Measurements from ENCODE around the gene DNAJC6.

DNAJC6 gene

DNA sequence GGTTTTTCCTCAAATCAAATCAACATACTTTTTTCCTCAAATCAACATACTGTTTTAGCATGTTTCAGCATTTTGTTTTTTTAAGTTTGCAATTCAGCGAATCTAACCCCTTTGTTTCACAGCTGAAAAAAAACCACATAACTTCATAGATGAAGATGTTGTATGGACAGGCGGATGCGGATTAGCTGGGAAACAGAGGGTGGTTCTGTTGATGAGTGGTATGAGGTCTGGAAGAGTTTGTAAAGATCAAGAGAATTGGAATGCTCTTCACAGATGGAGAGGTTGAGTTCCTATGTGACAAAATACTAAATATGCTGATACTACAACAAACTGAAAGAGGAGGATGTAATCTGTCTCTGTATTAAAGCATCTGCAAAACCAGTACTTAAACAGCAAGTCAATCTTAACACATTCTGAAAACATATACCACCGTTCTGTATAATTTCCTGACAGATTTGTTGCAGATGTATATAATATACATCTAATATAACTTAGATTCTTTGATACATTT, 100.5 kb downstream of the DNAJC6 start:
- TF ChIP-seq EZH2phosphoT487 (IDR thresholded peaks at IDR 0.05; ENCODE audit: borderline replicate concordance), result no peak
- TF ChIP-seq, protein P1, sequence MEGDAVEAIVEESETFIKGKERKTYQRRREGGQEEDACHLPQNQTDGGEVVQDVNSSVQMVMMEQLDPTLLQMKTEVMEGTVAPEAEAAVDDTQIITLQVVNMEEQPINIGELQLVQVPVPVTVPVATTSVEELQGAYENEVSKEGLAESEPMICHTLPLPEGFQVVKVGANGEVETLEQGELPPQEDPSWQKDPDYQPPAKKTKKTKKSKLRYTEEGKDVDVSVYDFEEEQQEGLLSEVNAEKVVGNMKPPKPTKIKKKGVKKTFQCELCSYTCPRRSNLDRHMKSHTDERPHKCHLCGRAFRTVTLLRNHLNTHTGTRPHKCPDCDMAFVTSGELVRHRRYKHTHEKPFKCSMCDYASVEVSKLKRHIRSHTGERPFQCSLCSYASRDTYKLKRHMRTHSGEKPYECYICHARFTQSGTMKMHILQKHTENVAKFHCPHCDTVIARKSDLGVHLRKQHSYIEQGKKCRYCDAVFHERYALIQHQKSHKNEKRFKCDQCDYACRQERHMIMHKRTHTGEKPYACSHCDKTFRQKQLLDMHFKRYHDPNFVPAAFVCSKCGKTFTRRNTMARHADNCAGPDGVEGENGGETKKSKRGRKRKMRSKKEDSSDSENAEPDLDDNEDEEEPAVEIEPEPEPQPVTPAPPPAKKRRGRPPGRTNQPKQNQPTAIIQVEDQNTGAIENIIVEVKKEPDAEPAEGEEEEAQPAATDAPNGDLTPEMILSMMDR (conservative IDR thresholded peaks at IDR 0.05; ENCODE audit: low read length), result no peak
- H3F3A ChIP-seq (ENCODE audit: low read depth), result no peaks in the 10 kb centered on the region
- no peaks in the 10 kb centered on the region for H3K9me3 ChIP-seq (ENCODE audit: insufficient read depth, low read depth, low read length)
- H2AFZ ChIP-seq (ENCODE audit: low read length), result no peak overlapping the region
- H3K79me2 ChIP-seq (ENCODE audit: insufficient read depth, low read length), result no peaks in the 10 kb centered on the region
- H3K9ac ChIP-seq (ENCODE audit: low read depth, low read length, poor library complexity, severe bottlenecking), result no peak overlapping the region
- H3K4me1 ChIP-seq (ENCODE audit: insufficient read depth, low read length, poor library complexity, severe bottlenecking), result no peaks in the 10 kb centered on the region
- no peaks in the 10 kb centered on the region for H3K9me2 ChIP-seq (replicated peaks; ENCODE audit: low read depth, low read length)
- no peak overlapping the region for H3K4me2 ChIP-seq (ENCODE audit: low read depth, low read length, poor library complexity, severe bottlenecking)
- H4K20me1 ChIP-seq (ENCODE audit: insufficient read depth, low read length, poor library complexity, severe bottlenecking), result no peaks in the 10 kb centered on the region
- H3K36me3 ChIP-seq (ENCODE audit: insufficient read depth, low read length), result peaks cover 22% of the 10 kb centered on the region; the same call in 1 of the 2 replicates
- H3K4me3 ChIP-seq (ENCODE audit: low read length, poor library complexity, severe bottlenecking), result no peak overlapping the region
- H3K27me3 ChIP-seq (ENCODE audit: insufficient read depth, low read length, poor library complexity, severe bottlenecking), result no peaks in the 10 kb centered on the region

DNA sequence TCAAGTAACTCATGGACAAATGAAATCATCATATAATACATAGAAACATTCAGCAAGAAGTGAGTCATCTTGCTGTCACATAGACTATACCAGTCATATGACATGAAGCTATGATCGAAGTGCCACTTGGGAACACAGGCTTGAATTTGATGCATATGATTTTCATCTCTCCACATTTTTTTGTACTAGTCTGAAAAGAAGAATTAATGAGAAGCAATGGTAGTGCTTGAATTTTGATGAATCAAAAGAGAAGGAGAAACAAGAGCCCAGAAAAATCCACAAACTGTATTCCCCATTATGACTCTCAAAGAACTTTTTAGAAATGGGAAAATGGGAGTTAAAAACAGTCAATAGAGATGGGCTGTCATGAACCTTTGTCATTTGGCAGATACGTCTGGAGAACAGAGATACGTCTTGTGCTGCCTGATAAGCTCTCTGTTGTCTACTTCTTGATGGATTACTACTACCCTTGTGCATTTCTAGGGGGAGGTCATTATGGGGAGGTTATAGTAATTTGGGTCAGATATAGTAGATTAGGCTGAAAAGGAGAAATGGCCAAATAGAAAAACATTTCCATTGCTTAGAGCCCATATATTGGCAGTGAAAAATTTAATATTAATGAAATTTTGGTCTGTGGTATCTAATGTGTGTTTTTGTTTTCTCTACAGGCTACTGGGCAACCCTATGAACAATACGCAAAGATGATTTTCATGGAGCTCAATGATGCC, 103.1 kb downstream of the DNAJC6 start:
- H3K4me3 ChIP-seq (ENCODE audit: low read length, poor library complexity, severe bottlenecking), result no peak overlapping the region
- no peak overlapping the region for H2AFZ ChIP-seq (ENCODE audit: low read length)
- no peaks in the 10 kb centered on the region for H3K9me3 ChIP-seq (ENCODE audit: insufficient read depth, low read depth, low read length)
- no peaks in the 10 kb centered on the region for H3F3A ChIP-seq (ENCODE audit: low read depth)
- H3K79me2 ChIP-seq (ENCODE audit: insufficient read depth, low read length), result no peaks in the 10 kb centered on the region
- H3K36me3 ChIP-seq (ENCODE audit: insufficient read depth, low read length), result peaks cover 10% of the 10 kb centered on the region; the same call in 1 of the 2 replicates
- no peak for TF ChIP-seq EZH2phosphoT487 (IDR thresholded peaks at IDR 0.05; ENCODE audit: borderline replicate concordance)
- TF ChIP-seq, protein P1 (conservative IDR thresholded peaks at IDR 0.05; ENCODE audit: low read length), result no peak
- H3K9ac ChIP-seq (ENCODE audit: low read depth, low read length, poor library complexity, severe bottlenecking), result no peak overlapping the region
- H3K4me1 ChIP-seq (ENCODE audit: insufficient read depth, low read length, poor library complexity, severe bottlenecking), result no peaks in the 10 kb centered on the region
- H3K4me2 ChIP-seq (ENCODE audit: low read depth, low read length, poor library complexity, severe bottlenecking), result no peak overlapping the region
- H3K27me3 ChIP-seq (ENCODE audit: insufficient read depth, low read length, poor library complexity, severe bottlenecking), result no peaks in the 10 kb centered on the region
- H4K20me1 ChIP-seq (ENCODE audit: insufficient read depth, low read length, poor library complexity, severe bottlenecking), result no peaks in the 10 kb centered on the region
- H3K9me2 ChIP-seq (replicated peaks; ENCODE audit: low read depth, low read length), result no peaks in the 10 kb centered on the region

DNA sequence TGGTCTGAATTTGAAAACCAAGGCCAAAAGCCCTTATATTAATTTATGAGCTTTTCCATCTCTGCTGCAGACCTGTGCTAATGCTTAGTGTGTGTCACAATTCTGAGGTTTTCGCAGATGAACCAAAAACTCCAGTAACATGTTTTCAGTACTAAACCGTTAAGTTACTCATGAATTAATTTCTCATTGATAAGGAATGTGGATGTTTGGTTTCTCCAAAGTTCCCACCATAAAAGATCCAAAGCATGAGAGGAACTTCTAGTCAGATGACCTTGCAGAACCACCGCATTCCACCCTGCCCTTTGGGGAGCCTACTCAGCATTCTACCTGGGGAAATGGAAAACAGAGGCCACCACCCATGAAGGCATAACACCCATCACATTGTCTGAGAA, 103.6 kb downstream of the DNAJC6 start:
- no peaks in the 10 kb centered on the region for H3F3A ChIP-seq (ENCODE audit: low read depth)
- no peak overlapping the region for H3K4me2 ChIP-seq (ENCODE audit: low read depth, low read length, poor library complexity, severe bottlenecking)
- H3K4me1 ChIP-seq (ENCODE audit: insufficient read depth, low read length, poor library complexity, severe bottlenecking), result no peaks in the 10 kb centered on the region
- H3K4me3 ChIP-seq (ENCODE audit: low read length, poor library complexity, severe bottlenecking), result no peak overlapping the region
- no peak for TF ChIP-seq EZH2phosphoT487 (IDR thresholded peaks at IDR 0.05; ENCODE audit: borderline replicate concordance)
- TF ChIP-seq, protein P1 (conservative IDR thresholded peaks at IDR 0.05; ENCODE audit: low read length), result no peak
- H3K79me2 ChIP-seq (ENCODE audit: insufficient read depth, low read length), result no peaks in the 10 kb centered on the region
- no peaks in the 10 kb centered on the region for H3K9me3 ChIP-seq (ENCODE audit: insufficient read depth, low read depth, low read length)
- H4K20me1 ChIP-seq (ENCODE audit: insufficient read depth, low read length, poor library complexity, severe bottlenecking), result no peaks in the 10 kb centered on the region
- peaks cover 10% of the 10 kb centered on the region; the same call in 1 of the 2 replicates for H3K36me3 ChIP-seq (ENCODE audit: insufficient read depth, low read length)
- H2AFZ ChIP-seq (ENCODE audit: low read length), result no peak overlapping the region
- no peaks in the 10 kb centered on the region for H3K27me3 ChIP-seq (ENCODE audit: insufficient read depth, low read length, poor library complexity, severe bottlenecking)
- H3K9ac ChIP-seq (ENCODE audit: low read depth, low read length, poor library complexity, severe bottlenecking), result no peak overlapping the region
- H3K9me2 ChIP-seq (replicated peaks; ENCODE audit: low read depth, low read length), result no peaks in the 10 kb centered on the region
